Tongue (tissue), 2 donors: ENCODE data around the gene SRSF10. TPM values are rescaled to one million over a fixed set of nuclear protein-coding genes. Genes with fewer than 3 reads are reported as not detected.
A peak's percentile ranks its signal among the peaks of the same experiment; 100 is the strongest.
"Not testable (repeated sequence)": the region's sequence is repeated elsewhere in the genome, so short reads cannot be mapped to it uniquely, and the experiment has no call there.

Experiments
- DNase-seq: peaks from one replicate; pipeline ENCODE4 v3.0.0-alpha.2; 2015
- total RNA-seq: library from RNA; depleted of rRNA; stranded (reverse); fragments of >200 nt; gene quantifications from one replicate; pipeline ENCODE4 v1.2.3, GENCODE V29; 2014

SRSF10 gene
- total RNA-seq, 1 donor from 2014 or later = 127 TPM

DNA sequence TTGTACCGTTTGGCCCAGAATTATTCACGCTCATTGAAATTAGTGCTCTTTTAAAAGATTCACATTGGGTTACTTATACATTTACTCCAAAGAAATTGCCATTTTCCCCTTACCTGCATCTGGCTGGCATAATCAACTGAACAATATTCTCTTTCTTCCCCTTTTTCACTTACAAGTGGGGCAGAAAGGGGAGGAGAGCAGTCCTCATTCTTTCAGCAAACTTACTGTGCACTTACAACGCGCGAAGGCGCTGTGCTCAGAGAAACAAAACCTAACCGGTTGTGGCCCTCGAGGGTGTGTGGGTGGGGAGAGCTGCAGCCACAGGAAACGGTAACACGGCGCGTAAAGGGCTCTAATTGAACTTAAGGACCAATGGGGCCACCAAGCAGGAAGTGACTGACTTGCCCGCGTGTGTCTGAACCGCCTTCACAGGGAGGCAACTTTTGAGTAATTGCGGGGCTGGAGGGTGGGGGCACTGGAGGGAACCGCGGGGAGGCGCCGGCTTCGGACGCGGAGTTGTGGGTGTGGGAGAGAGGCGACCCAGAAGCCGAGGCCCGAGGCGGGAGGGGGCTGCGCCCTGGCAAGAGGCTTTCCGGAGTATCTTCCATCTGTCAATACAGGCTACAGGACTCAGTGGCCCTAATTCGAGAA, 21.2 kb downstream of the SRSF10 start:
- peak; percentile 94 for DNase-seq

DNA sequence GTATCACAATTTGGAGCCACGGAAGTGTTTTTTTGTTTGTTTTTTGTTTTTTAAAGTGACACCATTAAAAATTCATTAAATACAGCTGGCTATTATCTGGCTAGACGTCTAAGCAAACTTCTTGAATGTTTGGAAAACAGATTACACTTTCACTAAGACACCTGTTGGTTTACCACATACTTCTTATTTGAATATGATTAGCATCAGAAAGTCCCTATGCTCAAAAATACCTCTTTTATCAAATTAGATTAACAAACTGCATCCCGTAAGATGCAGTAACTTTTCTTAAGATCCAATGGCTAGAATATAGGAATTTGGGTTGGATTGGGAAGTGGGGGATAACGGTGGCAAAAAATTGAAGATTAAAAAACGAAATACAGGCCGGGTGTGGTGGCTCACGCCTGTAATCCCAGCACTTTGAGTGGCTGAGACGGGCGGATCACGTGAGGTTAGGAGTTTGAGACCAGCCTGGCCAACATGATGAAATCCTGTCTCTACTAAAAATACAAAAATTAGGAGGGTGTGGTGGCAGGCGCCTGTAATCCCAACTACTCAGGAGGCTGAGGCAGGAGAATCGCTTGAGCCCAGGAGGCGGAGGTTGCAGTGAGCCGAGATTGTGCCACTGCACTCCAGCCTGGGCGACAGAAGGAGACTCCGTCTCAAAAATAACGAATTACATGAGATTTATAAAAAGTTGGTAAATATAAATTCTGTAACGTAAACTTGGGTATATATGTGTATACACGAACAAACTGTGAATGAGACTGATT, 21.9 kb downstream of the SRSF10 start:
- not testable (repeated sequence) for DNase-seq

DNA sequence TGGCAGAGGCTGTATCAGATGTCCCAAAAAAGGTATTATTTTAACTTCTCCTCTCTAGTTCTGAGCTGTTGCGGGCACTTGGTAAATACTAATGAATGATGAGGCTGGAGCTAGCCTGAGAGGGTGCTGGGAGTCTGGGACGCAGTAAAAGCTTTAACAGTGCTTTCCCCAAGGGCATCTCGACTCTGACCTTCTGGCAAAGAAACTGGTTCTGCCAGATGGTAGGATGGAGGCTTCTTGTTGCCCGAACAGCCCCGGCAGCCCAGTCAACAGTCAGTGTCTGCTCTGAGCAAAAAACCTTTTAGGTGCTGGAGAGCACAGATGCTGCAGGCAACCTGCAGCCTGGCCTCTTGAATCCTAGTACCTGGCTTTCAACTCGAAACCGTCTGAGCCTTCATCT, 23.0 kb downstream of the SRSF10 start:
- DNase-seq = no peak

DNA sequence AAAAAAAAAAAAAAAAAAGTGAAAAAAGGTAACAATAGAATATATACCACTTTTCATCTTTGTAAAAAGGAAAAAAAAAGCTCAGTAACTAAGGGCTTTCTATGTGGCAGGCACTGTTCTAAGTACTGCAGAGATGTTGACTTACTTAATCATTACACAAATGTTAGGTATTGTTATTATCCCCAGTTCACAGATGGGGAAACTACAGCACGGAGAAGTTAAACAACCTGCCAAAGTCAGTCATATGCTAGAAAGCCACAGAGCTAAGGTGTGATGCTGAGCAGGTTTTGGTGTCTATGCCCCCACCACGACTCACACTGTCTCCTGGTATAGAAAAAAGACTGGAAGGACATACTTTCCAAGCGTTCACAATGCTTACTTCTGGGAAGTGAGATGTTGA, 27.1 kb downstream of the SRSF10 start:
- DNase-seq = no peak

DNA sequence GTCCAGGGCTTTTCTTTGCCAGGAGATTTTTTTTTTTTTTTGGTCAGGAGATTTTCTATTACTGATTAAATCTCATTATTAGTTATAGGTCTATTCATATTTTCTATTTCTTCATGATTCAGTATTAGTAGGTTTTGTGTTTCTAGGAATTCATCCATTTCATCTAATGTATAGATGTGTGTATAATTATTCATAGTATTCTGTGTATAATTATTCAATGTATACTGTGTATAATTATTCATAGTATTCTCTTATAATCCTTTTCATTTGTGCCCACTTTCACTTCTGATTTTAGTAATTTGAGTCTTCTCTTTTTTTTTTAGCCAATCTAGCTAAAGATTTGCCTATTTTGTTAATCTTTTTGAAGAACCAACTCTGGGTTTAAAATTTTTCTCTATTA, 32.8 kb downstream of the SRSF10 start:
- DNase-seq = no peak

DNA sequence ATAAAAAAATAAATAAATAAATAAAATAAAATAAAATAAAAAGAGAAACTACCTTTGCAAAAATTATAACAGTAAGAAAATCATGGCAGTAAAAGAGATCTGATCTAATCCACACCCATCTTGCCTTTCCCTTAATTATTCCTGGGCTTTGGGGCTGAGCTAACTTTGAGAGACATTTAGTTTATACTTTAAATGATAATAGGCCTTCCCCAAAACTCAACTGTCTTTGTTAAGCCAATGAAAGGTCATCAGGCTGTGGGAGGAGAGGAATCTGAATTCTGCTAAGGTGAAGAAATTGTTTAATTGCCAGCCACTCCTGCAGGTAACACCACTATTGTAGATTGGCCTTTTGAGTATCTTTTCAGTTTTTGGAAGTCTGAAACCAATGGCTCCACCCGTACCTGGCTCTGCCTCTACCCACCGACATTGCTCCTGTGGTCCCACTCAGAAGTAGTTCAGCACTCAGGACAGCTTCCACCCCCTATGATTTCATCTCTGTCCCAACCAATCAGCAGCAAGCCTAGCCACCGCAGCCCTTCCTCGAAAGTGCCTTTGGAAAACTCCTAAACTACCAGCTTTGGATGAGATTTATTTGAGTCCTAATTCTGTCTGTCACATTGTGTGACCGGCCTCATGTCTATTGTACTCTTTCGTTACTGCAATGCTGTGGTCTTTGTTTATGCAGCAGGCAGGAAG, 43.5 kb downstream of the SRSF10 start:
- DNase-seq = no peak

DNA sequence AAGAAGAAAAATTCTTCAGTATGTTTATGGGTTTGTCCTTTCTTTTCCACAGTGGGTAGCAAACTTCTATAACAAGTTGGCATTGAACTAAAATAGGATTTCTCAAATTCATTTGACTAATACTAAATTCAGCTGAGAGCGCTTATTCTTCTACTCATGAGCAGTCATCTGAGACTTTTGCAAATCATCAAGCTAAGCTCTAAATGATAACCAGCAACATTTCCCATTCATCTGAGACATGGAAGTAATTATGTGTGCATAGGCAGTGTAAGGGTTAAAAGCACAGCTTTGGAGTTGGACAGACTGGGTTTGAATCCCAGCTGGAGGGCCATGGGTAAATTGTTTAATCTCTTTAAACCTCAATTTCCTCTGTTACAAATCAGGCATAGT, 48.6 kb downstream of the SRSF10 start:
- peak; percentile 43 for DNase-seq

DNA sequence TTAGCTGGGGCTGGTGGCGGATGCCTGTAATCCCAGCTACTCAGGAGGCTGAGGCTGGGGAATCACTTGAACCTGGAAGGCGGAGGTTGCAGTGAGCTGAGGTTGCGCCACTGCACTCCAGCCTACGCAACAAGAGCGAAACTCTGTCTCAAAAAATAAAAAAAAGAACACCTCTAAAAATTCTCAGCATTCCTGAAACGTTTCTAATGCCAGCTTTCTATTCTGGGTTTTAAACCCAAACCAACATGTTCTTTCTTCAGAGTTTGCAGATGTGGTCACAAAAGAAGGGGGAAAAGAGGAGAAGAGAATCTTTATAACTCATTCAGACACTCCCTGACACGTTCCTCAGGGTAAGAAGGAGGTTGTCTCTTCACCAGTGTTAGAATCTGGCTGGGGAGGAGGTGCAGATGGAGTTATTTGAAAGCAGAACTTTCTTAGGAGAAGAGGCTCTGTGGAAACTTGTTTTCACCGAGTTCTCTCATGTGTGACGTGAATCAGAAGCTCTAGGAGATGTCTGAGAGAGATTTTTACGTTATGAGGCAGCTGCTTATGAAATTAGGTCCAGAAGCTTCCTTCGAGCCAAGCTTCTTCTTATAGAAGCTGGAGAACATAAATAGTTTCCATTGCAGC, 49.2 kb downstream of the SRSF10 start:
- DNase-seq = peak; percentile 65

DNA sequence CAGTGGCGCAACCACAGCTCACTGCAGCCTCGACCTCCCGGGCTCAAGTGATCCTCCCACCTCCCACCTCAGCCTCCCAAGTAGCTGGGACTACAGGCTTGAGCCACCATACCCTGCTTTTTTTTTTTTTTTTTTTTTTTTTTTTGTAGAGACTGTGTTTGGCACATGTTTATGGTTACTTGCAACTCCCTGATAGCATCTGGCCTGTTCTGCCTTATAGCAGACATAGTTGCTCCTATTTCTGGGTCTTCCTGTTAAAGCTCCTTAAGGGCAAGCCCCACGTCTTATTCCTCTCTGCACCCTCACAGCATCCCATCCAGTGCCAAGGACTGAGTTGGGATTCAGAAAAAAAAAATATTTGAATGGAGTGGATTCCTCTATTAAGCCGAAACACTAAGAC, 49.9 kb downstream of the SRSF10 start:
- no peak for DNase-seq

DNA sequence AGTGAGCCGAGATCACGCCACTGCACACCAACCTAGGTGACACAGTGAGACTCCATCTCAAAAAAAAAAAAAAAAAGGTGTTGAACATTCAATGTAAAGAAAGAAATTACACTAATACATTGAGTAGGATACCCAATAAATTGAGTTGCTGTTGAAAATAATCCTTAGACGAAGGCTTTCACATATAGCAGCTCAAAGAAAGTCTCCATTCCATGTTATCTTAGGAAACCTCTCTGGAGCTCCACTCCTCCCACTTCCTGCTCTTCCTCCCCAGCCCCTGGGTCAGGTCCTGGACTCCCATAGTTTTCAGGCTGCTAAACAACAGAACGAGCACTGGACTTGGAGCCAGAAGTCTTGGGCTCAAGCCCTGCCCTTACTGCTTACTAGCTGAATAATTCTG, 51.3 kb downstream of the SRSF10 start:
- no peak for DNase-seq

DNA sequence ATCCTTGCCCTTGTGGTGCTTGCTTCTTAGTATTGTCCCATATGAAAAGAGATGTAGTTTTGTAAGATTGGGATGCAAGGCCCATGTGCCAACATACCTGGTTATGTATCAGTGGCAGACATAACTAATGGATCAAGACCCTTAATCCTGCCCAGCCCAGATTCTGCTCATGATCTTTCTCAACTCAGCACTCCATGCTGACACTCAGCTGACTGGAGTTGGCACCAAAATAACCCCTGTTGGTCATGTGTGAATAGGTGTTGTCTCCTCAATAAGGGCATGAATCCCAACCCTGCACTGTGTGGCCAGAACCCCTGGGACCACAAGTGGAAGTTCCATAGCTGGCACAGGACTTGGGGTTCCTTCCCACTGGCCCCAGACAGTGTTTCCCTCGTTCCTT, 53.0 kb downstream of the SRSF10 start:
- no peak for DNase-seq

DNA sequence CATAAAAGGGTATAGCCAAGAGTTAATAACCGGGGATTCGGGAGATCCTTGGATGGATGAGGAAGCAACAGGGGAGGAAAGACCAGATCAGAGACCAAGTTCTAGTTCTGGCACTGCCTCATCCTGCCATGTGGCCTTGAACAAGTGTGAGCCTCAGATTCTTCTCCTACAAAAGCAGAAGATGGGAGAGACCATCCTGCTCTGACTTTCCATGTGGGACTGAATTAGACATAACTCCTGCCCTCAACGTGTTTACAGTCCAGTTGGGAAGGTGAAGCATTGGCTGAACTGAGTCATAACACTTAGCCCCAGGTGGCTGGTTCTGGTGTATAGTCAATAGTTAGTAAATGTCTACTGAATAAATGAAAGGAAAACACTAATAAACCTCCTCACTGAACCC, 54.8 kb downstream of the SRSF10 start:
- no peak for DNase-seq

DNA sequence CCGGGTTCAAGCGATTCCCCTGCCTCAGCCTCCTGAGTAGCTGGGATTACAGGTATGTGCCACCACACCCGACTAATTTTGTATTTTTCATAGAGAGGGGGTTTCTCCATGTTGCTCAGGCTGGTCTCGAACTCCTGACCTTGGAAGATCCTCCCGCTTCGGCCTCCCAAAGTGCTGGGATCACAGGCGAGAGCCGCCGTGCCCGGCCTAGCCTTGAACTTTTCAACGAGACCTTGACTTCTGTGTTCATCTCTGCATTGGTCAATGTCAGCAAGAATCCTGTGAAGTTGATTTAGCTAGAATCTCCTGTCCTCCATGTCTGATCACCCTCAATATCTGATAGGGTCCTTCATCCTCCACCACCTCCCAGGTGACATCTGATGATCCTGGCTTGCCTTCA, 55.5 kb downstream of the SRSF10 start:
- no peak for DNase-seq

DNA sequence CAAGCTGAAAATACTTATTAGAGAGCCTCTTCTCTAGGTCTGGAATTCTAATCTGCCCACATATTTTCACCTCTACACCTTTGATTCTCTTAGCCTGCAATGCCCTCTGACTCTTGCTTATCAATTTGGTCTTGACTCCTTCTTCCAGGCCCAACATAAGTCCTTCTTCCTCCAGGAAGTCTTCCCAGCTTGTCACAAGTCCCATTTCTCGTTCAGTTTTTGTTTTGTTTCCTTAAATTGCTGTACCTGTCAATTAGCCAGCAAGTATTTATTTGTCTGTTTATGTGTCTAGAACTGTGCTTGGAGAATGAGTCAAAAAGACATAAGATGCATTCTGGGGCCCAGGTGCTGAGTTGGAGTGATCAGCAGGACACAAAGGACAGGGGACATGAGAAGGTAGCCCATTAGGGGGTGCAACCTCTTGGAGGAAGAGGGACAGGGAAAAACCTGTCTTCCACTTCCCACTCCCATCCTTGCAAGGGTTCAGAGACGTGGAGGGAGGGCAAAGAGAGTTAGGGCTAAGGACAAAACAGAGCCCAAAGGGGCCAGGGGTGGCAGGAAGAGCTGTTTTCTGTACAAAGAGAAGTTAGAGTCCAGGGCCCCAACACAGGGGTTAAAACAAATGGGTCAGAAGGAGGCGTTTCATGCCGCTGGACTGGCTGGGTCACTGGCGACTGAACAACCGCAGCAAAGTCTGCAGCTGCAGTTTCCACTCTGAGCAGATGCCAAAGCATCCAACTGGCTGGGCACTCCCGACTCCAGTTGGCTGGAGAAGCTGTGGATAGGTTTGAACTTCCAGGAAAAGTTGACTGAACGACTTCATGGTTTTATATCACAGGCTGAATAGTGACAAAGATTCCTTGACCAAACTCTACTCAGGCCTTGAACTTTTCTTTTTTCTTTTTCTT, 56.3 kb downstream of the SRSF10 start:
- DNase-seq = peak; percentile 40

DNA sequence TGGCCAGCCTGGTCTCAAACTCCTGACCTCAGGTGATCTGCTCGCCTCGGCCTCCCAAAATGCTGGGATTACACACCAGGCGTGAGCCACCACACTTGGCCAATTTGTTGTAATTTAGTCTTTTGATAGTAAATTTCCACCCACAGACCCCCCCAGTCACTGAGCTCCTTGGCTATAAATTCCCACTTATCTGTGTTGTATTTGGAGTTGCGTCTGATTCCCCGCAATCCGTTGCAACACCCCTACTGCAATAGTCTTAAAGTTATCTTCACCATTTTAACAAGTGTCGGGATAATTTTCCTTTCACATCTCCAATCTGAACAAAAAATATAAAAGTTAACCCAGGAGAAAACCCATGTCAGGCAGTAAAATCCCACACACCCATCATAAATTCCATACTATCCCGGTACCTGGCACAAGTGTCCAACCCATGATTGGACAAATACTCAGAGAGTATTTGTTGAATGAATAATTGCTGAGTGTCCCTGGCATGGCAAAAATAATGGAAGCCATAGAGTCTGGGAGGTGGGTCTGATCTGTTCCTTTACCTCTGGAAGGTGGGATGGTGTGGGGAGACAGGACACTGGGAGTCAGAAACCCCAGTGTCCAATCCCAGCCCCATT, 57.7 kb downstream of the SRSF10 start:
- no peak for DNase-seq

DNA sequence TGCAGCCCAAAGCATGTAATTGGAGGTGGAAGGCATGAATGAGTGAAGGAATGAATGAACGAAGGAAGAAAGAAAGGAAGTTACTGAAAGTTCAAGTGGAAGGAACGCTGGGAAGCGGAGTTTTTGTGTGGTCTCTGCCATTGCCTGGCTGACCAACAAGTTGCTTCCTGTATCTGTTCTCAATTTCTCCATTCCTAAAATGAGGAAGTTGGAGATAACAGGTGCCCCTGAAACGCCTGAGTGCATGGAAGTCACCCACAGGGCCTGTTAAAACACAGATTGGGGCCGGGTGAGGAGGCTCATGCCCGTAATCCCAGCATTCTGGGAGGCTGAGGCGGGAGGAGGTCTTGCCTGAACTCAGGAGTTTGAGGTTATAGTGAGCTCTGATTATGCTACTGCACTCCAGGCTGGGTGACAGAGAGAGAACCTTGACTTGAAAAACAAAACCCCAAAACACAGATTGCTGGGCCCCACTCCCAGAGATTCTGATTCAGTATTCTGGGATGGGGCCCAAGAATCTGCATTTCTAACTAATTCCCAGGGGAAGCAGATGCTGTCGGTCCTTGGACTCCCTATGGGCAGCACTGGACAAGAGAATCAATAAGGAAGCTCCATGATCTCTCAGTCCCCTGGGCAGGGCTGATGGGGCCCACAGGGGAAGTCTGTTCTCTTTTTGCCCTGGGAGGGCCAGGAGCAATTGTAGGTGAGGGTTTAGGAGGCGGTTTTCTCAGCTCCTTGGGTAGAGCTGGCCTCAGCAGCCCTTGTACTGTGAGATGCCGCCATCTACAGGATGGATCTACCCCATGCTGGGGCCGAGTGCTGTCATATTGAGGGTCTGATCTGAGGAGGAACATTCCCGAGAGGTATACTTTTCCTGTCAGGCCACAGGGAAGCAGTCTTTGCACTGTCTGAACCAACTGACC, 63.7 kb downstream of the SRSF10 start:
- peak; percentile 74 for DNase-seq

DNA sequence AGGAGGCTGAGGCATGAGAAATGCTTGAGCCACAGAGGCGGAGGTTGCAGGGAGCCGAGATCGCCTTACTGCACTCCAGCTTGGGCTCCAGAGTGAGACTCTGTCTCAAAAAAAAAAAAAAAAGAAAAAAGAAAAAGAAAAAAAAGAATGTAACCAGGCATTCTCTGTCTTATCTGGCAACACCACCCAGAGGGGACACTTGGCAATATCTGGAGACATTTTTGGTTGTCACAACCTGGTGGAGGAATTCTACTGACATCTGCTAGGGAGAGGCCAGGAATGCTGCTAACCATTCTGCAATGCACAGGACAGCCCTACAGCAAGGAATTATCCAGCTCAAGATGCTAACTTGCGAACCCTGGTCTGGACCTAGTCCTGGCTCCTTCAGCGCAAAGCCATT, 64.7 kb downstream of the SRSF10 start:
- no peak for DNase-seq

DNA sequence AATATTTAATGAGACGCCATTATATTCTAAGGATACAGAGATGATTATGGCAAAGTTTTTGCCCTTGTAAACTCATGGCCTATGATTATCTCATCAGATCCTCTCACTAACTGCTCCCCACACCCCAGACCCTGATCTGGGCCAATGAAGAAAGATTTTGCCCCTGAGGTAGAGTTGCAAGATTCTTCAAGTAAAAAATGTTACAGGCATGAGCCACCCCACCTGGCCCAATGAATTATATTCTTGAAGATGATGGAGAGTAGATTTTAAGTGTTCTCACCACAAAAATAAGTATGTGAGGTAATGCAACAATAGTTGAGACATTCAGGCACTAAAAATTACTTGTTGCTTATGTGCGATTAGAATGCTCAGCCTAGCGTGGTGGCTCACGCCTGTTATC, 65.2 kb downstream of the SRSF10 start:
- DNase-seq = no peak
